ENCODE measurements around the gene HEXD.

Gene HEXD

DNA sequence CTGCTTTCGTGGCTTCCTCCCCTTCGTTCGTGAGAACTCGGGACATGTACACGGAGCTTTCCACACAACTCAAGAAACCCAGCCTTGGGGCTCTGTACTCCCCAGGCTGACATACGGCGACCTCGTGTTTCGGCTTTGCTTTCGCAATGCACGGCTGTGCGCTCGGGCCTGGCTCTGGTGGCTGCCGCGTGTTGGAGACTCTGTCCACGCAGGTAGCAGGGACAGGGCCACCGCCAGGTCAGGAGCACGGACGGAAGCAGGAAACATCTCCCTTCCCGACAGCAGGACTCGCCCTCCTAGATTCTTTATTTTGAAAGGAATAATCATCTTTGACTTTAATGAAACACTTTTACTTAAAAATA lies 29.2 kb upstream of the HEXD start:
- no peak for DNase-seq (ENCODE audit: low read depth)
- no peak overlapping the region for H3K4me3 ChIP-seq (ENCODE audit: control insufficient read depth, low read depth, low read length)
- TF ChIP-seq, protein P1, sequence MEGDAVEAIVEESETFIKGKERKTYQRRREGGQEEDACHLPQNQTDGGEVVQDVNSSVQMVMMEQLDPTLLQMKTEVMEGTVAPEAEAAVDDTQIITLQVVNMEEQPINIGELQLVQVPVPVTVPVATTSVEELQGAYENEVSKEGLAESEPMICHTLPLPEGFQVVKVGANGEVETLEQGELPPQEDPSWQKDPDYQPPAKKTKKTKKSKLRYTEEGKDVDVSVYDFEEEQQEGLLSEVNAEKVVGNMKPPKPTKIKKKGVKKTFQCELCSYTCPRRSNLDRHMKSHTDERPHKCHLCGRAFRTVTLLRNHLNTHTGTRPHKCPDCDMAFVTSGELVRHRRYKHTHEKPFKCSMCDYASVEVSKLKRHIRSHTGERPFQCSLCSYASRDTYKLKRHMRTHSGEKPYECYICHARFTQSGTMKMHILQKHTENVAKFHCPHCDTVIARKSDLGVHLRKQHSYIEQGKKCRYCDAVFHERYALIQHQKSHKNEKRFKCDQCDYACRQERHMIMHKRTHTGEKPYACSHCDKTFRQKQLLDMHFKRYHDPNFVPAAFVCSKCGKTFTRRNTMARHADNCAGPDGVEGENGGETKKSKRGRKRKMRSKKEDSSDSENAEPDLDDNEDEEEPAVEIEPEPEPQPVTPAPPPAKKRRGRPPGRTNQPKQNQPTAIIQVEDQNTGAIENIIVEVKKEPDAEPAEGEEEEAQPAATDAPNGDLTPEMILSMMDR (conservative IDR thresholded peaks at IDR 0.05; ENCODE audit: control insufficient read depth, insufficient read depth, low read depth, low read length): no peak

GRCh38 chr17:82389379-82389778 lies 28.8 kb upstream of the HEXD start:
- H3K4me3 ChIP-seq (ENCODE audit: control insufficient read depth, low read depth, low read length): no peak overlapping the region
- DNase-seq (ENCODE audit: low read depth): no peak
- TF ChIP-seq, protein P1 (conservative IDR thresholded peaks at IDR 0.05; ENCODE audit: control insufficient read depth, insufficient read depth, low read depth, low read length): no peak

DNA sequence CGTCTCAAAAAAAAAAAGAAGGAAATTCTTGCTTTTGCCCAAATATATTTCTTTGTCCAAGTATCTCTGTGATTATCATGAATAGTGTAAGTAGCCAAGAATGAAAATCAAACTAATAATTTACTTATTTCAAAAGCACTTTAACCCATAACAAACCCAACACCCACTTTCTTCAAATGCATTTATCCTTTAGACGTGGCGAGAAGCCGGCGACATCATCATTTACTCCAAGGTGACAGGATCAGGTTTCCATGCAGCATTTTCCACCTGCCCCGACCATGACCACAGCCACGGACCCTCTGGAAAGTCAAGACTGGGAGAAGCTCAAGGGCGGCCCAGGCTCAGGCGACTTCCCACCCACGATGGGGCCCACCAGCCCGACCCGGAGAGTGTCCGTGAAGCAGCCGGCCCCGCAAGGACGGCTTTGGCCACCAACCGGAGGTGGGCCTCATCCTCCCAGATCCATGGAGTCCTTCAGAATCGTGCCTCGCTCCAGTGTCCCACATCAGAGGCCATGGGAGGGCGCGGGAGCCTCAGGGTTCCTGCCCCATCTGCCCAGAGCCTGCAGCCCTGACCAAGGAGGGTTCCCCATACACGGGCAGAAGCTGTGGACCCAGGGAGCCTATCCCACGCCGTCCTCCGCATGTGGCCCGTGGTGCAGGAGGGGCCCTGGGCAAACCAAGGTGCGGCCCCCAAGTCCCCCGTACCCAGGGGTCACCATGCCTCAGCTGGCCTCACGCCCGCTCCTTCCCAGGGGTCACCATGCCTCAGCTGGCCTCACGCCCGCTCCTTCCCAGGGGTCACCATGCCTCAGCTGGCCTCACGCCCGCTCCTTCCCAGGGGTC lies 27.9 kb upstream of the HEXD start:
- no peak for DNase-seq (ENCODE audit: low read depth)

DNA sequence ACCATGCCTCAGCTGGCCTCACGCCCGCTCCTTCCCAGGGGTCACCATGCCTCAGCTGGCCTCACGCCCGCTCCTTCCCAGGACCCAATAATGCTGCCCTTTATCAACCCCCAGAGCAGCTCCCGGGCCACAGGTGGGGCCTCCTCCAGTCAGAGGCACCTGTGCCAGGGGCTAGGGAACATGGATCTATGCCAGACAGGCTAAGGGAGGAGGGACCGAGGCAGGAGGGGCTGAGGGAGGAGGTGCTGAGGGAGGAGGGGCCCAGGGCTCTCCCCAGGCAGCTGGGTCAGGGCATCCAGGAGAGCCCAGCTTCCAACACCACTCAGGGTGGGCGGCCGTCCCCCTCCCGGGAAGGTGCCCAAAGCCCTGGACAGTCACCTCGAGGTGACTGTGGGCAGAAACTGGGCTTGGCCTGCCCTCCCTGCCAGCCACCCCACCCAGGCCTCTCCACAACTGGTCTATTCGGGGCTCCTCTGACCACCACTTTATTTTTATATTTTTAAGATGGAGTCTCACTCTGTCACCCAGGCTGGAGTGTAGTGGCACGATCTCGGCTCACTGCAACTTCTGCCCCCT lies 27.2 kb upstream of the HEXD start:
- no peak overlapping the region for H3K4me3 ChIP-seq (ENCODE audit: control insufficient read depth, low read depth, low read length)
- TF ChIP-seq, protein P1 (conservative IDR thresholded peaks at IDR 0.05; ENCODE audit: control insufficient read depth, insufficient read depth, low read depth, low read length): no peak
- DNase-seq (ENCODE audit: low read depth): no peak

More for the DNA sequence above, 27.9 kb upstream of the HEXD start:
- TF ChIP-seq, protein P1 (conservative IDR thresholded peaks at IDR 0.05; ENCODE audit: control insufficient read depth, insufficient read depth, low read depth, low read length): no peak
- no peak overlapping the region for H3K4me3 ChIP-seq (ENCODE audit: control insufficient read depth, low read depth, low read length)

- no peak for DNase-seq (ENCODE audit: low read depth)
- TF ChIP-seq, protein P1 (conservative IDR thresholded peaks at IDR 0.05; ENCODE audit: control insufficient read depth, insufficient read depth, low read depth, low read length): no peak
- H3K4me3 ChIP-seq (ENCODE audit: control insufficient read depth, low read depth, low read length): no peak overlapping the region
Observed at GRCh38 chr17:82391496-82392066, 26.6 kb upstream of the HEXD start.

GRCh38 chr17:82392209-82392920 lies 25.8 kb upstream of the HEXD start:
- no peak overlapping the region for H3K4me3 ChIP-seq (ENCODE audit: control insufficient read depth, low read depth, low read length)
- DNase-seq (ENCODE audit: low read depth): no peak
- TF ChIP-seq, protein P1 (conservative IDR thresholded peaks at IDR 0.05; ENCODE audit: control insufficient read depth, insufficient read depth, low read depth, low read length): no peak

Data from fibroblast of mammary gland (primary cell).